AG08395 (cell line): Measurements from ENCODE around the gene KRTAP16-1.
"Not testable (repeated sequence)": the region's sequence is repeated elsewhere in the genome, so short reads cannot be mapped to it uniquely, and the experiment has no call there.

Experiments
- DNase-seq: peaks from one replicate; pipeline ENCODE4 v3.0.0; 2012; ENCODE audit warnings: mixed read lengths, low spot score

Gene KRTAP16-1, protein sequence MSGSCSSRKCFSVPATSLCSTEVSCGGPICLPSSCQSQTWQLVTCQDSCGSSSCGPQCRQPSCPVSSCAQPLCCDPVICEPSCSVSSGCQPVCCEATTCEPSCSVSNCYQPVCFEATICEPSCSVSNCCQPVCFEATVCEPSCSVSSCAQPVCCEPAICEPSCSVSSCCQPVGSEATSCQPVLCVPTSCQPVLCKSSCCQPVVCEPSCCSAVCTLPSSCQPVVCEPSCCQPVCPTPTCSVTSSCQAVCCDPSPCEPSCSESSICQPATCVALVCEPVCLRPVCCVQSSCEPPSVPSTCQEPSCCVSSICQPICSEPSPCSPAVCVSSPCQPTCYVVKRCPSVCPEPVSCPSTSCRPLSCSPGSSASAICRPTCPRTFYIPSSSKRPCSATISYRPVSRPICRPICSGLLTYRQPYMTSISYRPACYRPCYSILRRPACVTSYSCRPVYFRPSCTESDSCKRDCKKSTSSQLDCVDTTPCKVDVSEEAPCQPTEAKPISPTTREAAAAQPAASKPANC

DNA sequence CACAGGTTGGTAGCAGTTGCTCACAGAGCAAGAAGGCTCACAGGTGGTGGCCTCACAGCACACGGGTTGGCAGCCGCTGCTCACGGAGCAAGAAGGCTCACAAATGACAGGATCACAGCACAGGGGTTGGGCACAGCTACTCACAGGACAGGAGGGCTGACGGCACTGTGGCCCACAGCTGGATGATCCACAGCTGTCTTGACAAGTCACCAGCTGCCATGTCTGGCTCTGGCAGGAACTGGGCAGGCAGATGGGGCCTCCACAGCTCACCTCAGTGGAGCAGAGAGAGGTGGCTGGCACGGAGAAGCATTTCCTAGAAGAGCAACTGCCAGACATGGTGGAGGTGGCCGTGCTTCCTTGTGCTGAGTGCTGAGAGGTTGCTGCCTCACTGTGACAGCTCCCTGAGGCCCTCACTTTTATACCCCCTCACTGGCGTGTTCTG is at the start of gene KRTAP16-1:
TSS of gene KRTAP16-1 (minus strand) at position 392 of the 442 bp plus-strand sequence. CDS start at position 336, 56 bp downstream.
- DNase-seq, result no peak

DNA sequence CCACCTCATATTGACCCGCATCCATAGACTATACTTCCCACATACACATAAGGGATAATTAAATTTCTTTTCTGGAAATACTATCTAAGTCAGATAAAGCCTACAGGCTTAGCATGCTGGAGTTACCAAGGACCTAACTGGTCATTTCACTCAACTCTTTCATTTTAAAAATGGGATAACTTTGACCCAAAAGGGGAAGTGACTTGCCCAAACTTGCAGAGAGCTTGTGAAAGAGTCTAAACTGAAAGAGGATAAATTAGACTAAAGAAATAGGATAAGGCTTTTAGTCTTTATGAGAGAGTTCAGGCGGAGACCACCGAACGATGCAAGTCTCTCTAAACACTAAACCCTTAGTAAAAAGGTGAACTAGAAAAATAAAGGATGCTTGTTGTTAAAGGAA is 45.4 kb upstream of the KRTAP16-1 start:
- DNase-seq, result no peak

DNA sequence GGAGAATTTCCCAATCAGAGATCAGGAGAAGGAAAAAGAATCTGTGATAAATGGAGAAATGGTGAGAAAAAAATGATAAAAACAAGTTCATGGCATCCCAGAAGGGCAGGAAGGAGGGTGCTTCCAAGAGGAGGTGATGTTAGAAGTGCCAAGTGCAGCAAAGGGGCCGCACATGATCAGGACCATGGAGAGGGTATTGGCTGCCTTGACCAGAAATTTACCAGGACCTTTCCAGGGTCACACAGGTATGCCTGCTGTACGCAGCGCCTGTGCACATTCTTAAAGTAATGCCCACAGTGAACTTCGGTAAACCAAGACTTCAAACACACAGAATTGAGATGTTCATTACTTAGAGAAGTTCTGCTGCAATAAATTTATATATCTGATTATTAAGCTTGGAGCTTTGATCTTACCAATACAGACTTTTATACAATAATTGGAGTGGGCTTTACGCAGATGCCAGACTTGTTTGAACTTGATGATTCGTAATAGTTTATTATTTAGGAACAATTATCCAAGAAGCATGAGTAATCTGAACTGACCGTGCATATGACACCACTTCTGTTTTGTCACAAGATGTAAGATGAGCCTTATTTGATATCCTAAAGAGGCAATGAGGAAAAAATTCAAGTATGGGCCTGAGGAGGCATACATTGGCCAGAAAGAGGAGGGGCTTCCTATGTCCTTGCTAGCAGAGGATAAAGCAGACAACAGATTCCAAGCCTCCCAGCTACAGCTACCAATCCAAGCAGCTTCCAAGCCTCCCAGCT is 43.7 kb upstream of the KRTAP16-1 start:
- no peak for DNase-seq

DNA sequence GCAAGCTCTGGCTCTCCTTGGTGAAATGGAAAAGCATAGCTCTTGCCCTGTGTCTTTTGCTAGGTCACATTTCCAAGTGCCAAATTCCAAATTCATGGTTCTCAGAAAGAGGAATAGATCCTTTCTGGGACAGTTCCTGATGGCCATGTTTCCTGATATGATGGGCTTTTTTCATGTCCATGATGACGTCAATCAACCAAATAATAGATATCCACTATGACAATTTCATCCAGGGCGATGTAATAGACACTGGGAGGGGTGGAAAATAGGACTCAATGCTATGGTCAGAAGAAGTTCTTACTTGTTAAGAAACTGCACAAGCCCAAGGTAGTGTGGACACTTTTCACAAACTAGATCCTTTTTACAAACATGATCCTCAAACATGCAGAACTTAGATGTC is 42.1 kb upstream of the KRTAP16-1 start:
- DNase-seq, result no peak

DNA sequence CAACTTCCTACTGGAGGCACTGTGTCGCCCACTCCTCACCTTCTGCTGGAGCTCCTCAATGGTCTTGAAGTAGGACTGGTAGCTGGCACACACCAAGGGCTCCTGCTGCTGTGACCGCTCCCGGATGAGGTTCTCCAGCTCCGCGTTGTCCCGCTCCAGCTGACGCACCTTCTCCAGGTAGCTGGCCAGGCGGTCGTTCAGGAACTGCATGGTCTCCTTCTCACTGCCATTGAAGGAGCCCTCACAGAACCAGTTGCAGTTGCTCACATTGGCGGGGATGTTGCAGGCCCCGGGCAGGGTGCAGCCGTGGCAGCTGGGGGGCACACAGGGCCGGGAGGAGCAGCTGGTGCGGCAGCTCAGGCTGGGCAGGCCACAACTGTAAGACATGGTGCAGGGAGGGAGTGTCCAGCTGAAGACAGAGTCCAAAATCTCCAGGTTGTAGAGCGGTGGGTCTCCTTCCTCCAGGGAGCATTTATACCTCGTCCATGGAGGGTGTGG is 41.3 kb upstream of the KRTAP16-1 start, which contains the start of gene KRT33A:
TSS of gene KRT33A (minus strand) at position 448 of the 498 bp plus-strand sequence. CDS start at position 387, 61 bp downstream.
- DNase-seq, result not testable (repeated sequence)

DNA sequence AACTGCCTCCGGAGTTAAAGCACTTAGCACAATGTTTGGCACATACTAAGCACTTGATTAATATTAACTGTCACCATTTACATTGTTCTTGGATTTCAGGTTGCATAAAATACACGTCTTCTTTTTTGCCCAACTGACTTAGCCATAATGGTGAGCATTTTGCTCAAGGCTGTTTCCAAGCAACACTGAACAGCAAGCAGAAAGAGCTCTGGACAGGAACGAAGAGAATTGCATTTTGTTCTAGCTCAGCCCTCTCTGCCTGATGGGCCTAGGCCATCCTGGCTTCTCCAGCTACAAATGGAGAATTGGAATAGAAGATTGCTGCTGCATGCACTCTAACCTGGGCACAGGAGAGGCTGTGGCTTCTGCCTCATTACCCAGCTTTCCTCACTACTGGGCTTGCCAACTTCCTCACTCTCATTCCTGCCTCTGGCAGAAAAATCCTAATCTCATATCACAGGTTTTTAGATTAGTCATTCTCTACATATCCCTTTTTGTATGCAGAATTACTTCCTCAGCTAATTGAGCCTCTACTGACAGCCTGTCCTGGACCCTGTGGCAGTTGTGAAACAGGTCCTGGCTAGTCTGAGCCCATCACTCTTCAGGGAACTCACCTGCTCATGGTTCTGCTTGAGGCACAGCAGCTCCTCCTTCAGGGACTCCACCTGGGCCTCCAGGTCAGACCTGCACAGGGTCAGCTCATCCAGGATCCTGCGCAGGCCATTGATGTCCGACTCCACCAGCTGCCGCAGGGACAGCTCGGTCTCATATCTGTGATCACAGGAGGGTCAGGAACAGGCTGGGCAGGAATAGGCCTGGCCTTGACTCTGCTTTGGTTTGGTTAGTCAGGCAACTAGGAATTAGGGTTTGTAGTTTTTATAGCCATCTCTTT is 39.0 kb upstream of the KRTAP16-1 start:
- DNase-seq, result no peak

DNA sequence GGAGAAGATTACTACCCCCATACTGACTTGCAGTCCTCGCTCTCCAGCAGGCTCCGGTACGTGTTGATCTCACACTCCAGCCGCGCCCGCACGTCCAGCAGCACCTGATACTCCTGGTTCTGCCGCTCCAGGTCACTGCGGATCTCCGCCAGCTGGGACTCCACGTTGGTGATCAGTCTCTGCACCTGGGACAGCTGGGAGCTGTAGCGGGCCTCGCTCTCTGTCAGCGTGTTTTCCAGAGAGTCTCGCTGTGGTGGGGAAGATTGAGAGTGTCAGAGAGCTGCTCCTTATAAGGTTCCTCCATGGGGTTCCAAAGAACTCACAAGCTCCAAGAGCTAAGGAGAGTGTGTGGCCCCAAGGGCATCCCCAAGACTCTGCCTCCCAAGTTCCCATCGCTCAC is 37.3 kb upstream of the KRTAP16-1 start:
- DNase-seq, result not testable (repeated sequence)

DNA sequence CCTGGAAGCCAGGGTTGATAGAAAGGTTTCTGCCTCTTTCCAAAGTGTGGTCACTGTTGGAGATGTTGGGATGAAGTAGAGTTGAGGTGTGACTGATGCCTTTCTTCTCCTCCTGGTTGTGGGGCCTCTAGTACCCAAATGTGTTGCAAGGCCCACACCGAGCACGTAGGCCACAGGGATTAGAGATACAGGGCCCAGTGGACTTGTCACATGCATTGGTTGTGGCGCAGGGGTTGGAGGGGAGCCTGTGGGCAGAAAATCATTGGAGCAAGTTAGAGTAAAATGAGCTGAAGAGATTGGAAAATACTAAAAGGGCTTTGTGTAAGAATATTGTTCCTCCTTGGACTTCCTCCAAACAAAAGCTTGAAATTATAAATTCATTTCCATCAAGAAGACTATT is 36.9 kb upstream of the KRTAP16-1 start:
- no peak for DNase-seq

DNA sequence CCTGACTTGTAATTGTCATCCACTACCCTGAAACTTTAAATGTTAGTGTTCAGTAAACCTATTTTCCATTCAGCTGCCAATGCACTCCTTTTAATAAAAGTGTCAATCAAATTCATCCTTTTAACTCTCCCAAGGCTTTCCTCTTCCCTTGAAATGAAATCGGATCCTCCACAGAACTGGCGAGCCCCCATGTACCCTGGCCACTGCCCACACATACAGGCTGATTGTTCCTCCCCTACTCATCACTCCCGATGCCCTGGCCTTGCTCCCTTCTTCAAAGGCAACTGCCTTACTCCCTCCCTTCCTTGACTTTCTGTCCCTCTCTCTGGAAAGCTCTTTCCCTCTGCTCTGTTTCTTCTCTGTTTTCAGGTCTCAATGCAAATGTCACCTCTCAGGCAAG is 33.9 kb upstream of the KRTAP16-1 start:
- DNase-seq, result no peak

DNA sequence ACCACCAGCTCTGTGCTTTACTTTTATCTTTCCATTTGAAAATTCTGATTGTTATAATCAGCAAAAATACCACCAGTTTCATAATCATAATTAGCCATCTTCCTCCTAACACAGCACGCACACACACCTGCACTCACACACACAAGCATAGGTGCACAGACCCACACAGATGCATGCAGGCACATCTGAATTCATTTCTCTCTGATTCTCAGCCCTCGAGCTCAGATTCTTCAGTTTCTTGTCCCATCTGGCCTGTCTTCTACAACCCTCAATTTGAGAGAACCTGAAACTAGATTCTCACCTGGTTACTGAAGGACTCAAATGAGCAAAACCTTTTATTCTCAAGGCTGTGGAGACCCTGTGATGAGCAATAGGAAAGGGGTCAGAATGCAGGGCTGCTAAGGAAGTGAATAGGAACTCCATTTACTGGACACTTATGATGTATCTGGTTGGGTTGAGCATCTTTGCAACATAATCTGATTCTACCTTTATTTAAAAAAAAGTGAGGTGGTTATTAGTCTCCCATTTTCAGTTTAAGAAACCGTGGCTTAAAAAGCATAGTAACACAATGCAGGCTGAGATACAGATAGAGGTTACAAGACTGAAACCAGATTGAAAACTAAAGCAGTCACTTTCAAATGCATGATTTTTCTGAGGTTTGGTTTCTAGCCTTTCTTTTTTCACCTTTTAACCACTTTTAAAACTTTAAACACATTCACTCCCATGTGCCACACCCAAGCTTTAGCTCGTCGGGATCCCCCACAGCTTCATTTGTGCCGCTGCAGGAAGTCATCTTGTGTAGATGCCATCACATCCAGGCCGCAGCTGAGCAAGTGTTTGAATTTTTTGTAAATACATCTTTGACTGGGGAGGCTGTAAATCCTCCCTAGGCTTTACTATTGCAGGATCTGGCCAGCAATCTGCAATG is 32.1 kb upstream of the KRTAP16-1 start:
- DNase-seq, result no peak

DNA sequence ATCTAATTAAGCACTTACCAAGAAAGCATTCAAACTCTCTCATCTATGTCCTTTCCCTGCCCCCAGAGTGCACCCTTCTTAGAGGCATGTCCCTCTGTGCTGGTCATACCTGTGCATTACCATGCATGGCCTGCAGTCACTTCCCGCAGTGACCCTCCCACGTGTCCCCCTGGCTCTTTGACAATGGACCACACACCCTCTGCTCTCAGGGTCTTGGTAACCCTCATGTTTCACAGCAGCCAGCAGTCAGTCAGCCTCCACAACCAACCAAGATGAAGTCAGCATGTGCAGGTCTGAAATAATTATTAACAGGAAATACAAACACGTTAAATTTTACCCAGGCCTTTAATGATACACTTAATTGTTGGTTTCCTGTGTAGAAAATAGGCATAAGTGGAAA is 31.4 kb upstream of the KRTAP16-1 start:
- no peak for DNase-seq

DNA sequence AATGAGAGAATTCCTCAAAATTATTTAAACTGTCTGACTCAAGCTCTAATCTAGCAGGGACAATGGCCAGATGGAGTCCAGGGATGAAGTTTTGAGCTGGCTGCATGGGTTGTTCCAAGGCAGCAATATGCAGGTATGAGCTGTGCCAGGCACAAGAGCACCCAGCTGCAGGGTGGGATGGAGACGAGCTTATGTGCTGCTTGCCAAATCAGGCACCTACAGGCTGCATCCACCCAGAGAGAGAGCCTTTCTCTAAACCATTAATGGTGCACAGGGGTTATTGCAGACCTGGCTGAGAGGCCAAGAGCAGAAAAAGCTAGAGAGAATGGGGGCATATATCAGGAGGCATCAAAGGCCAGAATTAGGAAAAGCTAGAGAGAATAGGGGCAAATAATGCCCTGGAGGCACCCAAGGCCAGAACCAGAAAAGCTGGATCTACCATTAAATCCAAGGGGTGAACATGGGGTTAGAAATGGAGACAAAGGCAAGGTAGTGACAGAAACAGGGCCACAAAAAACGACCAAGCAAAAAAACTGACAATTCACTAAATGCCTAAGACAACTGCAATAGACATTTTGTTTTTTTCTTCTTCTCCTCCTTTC is 30.6 kb upstream of the KRTAP16-1 start:
- DNase-seq, result no peak

DNA sequence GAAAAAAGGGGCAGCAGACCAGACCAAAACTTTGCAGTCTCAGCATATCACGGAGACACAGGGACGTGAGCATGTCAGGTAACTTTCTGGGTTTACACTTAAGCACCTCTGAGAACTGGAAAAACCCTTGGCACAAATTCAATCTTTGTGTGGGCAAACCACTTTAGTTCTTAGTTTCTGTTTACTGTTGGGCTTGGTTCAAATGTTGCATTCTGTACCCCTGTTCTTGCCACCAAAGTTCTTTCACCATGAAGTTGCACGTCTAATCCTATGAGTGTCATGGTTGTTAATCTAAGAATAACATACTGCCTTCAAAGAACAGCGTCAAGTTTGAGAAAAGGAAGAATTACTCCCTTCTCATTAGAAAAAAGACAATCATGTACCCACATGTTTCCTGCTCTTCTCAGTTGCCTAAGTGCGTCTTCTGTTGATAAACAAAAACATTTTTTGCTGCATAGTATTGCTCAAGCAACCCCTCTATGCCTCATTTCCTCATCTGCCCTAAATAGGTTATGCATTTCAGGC is 29.9 kb upstream of the KRTAP16-1 start:
- DNase-seq, result peak; percentile 32

DNA sequence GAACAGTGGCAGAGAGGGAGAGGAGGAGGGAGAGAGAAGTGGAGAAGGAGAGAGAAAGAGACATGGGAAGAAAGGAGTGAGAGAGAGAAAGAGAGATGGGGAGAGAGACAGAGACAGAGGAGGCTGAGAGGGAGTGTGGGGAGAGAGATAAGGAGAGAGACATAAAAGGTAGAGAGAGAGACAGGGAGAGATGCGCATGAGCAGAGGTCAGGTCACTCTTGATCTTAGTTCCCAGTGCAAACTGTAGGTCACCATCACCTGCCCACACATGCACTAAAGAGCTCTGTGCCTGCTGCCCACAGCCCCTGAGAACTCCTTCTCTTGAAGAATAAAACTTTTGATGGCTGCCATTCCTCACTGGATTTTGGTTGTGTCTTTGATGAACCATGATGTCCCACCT is 26.6 kb upstream of the KRTAP16-1 start:
- no peak for DNase-seq

DNA sequence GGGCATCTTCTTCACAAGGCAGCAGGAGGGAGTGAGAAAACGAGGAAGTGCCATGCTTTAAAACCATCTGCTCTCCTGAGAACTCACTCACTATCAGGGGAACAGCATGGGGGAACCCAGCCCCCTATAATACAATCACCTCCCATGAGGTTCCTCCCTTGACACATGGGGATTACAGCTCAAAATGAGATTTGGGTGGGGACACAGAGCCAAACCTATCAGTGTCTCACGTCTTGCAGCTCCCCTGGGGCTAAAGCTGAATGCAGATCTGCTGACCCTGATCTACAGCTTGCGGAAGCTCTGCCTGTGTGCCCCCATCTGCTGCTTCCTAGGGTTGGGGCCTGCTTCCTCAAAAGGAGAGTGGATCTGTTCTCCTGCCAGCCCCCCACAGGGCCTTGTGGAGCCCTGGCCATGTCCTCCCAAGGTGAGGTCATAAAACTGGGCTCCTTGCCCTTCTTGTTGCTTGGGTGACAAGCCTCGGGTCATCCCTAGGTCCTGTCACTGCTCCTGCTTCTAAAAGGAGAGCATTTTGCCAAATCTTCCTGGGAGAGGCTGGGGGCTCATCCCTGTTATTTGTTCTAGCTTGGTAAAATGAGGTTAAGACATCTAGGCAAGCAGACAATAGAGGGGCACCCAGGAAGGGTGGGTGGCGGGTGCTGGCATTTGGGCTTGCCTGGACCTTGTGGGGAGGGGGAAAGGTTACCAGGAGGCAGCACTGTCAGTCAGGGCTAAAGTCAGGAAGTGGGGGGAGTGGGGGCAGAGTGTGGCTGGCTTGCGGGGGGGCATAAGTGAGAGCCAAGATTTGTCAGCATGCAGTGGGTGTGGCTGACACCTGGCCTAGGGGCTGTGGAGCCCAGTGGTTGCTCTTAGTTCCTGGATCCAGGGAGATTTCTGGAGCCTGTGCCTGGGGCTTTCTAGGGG is 25.5 kb upstream of the KRTAP16-1 start:
- DNase-seq, result no peak

DNA sequence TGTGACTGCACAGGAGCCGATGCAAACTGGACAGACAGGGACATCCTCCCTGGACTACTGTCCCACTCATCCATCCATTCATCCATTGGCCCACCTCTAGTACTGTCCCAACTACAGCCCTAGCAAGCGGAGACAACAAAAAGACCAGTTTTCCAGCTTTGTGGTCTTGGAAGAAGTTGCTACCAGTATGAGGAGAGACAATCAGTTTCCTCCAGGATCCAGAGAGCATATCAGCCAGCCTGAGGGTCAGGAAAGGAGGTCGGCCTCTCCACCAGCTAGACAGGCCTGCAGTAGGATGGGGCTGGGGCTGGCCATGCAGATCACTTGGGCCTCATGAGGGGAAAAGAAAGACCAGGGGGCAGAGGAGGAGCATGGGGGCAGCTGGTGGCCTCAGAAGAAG is 24.7 kb upstream of the KRTAP16-1 start:
- no peak for DNase-seq

DNA sequence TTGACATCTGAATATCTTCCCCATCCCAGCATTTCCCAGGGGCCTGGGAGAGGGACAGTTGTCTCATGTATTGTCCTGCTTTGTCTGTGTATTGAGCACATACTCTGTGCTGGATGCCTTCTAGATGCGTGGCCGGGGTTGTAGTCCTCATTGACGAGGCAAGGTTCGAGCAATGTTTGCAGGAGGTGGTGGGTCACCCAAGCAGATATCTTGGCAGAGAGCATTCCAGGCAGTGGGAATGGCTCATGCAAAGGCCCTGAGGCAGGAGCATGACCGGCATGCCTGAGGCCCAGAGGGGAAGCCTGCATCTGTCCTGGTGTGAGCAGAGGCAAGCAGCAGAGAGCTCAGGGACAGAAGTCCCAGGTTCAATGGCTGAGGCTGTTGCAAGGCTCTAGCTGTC is 24.0 kb upstream of the KRTAP16-1 start:
- no peak for DNase-seq

DNA sequence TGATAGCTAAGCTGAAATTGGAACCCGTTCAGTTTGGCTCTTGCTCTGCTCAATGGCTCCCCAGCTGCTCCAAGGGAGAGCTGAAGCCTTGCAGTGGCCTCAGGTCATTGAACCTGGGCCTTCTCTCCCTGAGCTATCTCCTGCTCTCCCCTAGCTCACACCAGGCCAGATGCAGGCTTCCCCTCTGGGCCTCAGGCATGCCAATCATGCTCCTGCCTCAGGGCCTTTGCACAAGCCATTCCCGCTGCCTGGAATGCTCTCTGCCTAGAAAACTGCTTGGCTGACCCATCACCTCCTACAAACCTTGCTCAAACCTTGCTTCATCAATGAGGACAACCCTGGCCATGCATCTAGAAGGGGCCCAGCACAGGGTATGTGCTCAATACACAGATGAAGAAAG is 23.1 kb upstream of the KRTAP16-1 start:
- DNase-seq, result no peak

DNA sequence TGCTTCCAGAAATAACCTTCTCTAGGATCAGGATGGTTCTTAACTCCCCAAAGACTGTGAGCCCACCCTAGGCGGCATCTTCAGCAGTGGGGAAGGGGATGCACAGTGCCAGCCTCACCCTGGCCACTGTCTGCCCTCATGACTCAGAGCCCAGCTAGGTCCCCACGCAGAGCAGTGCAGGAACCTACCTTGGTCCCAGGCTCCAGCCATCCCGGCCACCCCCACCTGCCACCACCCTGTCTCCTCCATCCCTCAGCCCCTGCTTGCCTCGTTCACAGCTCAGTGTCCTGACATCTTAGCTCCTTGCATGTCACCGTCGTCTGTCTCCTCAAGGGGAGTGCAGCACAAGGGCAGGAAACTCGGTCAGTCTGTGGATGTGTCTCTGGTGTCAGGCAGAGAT is 22.5 kb upstream of the KRTAP16-1 start:
- no peak for DNase-seq
